Naive thymus-derived CD8-positive, alpha-beta T cell (primary cell): Measurements from ENCODE around the gene HDAC4. TPM values are rescaled to one million over a fixed set of nuclear protein-coding genes. Genes with fewer than 3 reads are reported as not detected.

ENCODE experiments used
- ATAC-seq, 2 donors: fragments of 150-1000 bp; cut with Tn5 transposase in 1 of 2; sonication (Bioruptor Pico), chemical (Tn5 transposase) in 1 of 2; 1 replicate in 1 of 2; 2 replicates in 1 of 2; pipeline ENCODE4 v1.10.0; 2021; ENCODE audit warnings: mild to moderate bottlenecking in 2 of 2, moderate library complexity in 2 of 2
- POLR2A ChIA-PET: fragments of 350-600 bp; sonication (Branson Sonifier 250); formaldehyde crosslinking; loops from one replicate; lab custom pipeline; 2021; ENCODE audit warnings: antibody characterized with exemption; lab: Charles Lee
- DNase-seq, 10 donors: peaks; one replicate each; pipeline versions ENCODE4 v3.0.0 to v3.0.0-alpha.2; 2020 to 2022
- H3K27ac Mint-ChIP-seq, 10 donors: one replicate each; pipeline ENCODE4 v1.8.0; 2020 to 2022; ENCODE audit warnings: mild to moderate bottlenecking in 10 of 10, mixed read lengths in 10 of 10, moderate library complexity in 4 of 10, inconsistent platforms in 1 of 10
- H3K27me3 Mint-ChIP-seq, 5 donors: one replicate each; pipeline ENCODE4 v1.8.0; 2021 to 2022; ENCODE audit warnings: mixed read lengths in 5 of 5
- H3K36me3 Mint-ChIP-seq, 3 donors: one replicate each; pipeline ENCODE4 v1.8.0; 2020 to 2022; ENCODE audit warnings: mixed read lengths in 3 of 3, mild to moderate bottlenecking in 2 of 3, inconsistent platforms in 1 of 3
- H3K4me1 Mint-ChIP-seq, 4 donors: one replicate each; pipeline ENCODE4 v1.8.0; 2021 to 2022; ENCODE audit warnings: mixed read lengths in 4 of 4
- H3K4me3 Mint-ChIP-seq, 10 donors: one replicate each; pipeline ENCODE4 v1.8.0; 2020 to 2022; ENCODE audit warnings: mild to moderate bottlenecking in 10 of 10, mixed read lengths in 10 of 10, moderate library complexity in 6 of 10, inconsistent platforms in 1 of 10
- H3K9me3 Mint-ChIP-seq, 9 donors: one replicate each; pipeline ENCODE4 v1.8.0; 2020 to 2022; ENCODE audit warnings: mixed read lengths in 9 of 9, mild to moderate bottlenecking in 3 of 9, inconsistent platforms in 1 of 9, moderate library complexity in 1 of 9
- polyA plus RNA-seq, 3 donors: library from polyadenylated mRNA; unstranded; fragments of 300-500 nt; fragmentation: Illumina TruSeq; gene quantifications; one replicate each; pipeline ENCODE4 v1.2.3, GENCODE V29; 2021
- total RNA-seq, 8 experiments: library from RNA in 2 of 8; stranded (reverse) in 2 of 8; gene quantifications; one replicate each; pipeline ENCODE4 v1.2.3 and lab custom pipeline; 2021 to 2026

Gene HDAC4
- total and polyA plus RNA-seq, 5 experiments from 2014 or later = 2.8 to 37.3 (median 10.1) TPM

DNA sequence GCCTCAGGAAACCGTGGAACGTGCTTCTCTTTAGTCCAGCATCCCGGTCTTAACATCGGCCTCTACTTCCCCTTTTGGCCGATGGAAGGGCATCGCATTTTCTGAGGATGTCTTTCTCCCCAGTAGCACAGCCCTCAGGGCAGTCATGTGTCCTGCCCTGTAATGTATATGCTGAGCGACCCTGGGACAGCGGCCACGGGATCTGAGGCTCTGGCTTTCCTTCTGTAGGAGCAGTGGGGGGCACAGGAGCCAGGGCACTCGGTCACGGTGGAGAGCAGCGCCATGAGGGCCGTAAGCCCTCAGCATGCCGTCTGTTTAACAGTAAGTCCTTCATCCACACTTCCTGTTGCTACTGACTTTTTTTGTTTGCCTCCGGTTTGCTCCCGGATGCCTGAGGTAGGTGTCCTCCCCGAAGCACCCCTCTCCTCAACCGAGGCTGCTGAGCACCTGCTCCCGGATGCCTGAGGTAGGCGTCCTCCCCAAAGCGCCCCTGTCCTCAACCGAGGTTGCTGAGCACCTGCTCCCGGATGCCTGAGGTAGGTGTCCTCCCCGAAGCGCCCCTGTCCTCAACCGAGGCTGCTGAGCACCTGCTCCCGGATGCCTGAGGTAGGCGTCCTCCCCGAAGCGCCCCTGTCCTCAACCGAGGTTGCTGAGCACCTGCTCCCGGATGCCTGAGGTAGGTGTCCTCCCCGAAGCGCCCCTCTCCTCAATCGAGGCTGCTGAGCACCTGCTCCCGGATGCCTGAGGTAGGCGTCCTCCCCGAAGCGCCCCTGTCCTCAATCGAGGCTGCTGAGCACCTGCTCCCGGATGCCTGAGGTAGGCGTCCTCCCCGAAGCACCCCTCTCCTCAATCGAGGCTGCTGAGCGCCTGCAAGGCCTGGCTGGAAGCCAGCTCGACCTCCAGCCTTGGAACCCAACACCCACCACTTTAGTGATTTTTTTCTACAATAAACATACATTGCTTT is 169.3 kb downstream of the HDAC4 start:
- no peaks in the 10 kb centered on the region for H3K9me3 Mint-ChIP-seq
- H3K27ac Mint-ChIP-seq = peak overlapping the region; percentile 81 to 95 (median 92)
- no peaks in the 10 kb centered on the region for H3K27me3 Mint-ChIP-seq
- DNase-seq (peak in 4 of 10 donors; percentile 22 to 47 (median 42)), ATAC-seq (peak; percentile 58 to 65)
- H3K36me3 Mint-ChIP-seq = peaks cover 0 to 6% (median 0%) of the 10 kb centered on the region in 3 donors
- H3K4me3 Mint-ChIP-seq = peak overlapping the region; percentile 50 to 81 (median 72)
- peaks cover 30 to 85% (median 60%) of the 10 kb centered on the region in 4 donors for H3K4me1 Mint-ChIP-seq
- POLR2A ChIA-PET = interaction anchor here (1.0 to 1.2 kb wide), 6 partner anchors 9 to 92 kb away, joined by 3 to 11 read pairs (median 4); no protein-coding TSS in a partner anchor

DNA sequence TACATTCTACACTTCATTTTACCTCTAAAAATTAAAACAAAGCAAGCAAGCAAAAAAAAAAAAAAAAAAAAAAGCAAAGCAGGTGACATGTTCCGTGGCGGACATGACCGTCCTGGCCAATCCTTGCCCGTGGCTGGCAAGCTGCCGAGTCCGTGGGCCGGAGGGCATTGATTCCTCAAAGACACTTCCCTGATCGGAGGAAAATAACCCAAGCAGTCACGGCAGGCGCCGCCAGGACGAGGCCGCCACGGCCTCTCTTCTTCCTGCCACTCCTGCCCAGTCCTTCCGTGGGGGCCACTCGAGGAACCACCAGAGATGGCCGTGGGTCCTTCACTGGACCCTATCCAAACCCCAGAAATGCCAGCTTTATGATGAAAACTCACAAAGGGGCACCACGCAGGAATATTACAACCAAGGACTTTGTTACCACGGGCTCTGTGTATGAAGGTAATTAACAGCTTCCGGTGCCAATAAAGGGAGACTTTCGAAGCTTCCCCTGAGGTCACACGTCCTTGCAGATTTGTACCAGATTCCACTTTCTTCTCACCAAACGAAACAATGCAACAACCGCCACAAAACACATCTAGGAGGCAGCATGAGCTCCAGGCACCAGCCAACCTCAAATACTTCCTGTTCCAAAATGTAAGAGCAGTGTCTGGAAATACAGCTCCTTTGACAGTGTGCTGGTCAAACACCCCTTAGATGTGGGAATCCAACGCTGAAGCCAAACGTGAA is 170.3 kb downstream of the HDAC4 start:
- Mint-ChIP-seq H3K9me3 (no peaks in the 10 kb centered on the region), H3K36me3 (peaks cover 0 to 6% (median 0%) of the 10 kb centered on the region in 3 donors), H3K27ac (peak overlapping the region; percentile 65 to 94 (median 89)), H3K4me1 (peaks cover 34 to 86% (median 68%) of the 10 kb centered on the region in 4 donors), H3K4me3 (peak overlapping the region; percentile 50 to 81 (median 68)), H3K27me3 (no peaks in the 10 kb centered on the region)
- POLR2A ChIA-PET = interaction anchor here (0.8 to 1.2 kb wide), 5 partner anchors 13 to 169 kb away, joined by 3 to 11 read pairs (median 3); no protein-coding TSS in a partner anchor
- DNase-seq = peak in 5 of 10 donors; percentile 11 to 60 (median 31)
- ATAC-seq = peak; percentile 58 to 77

DNA sequence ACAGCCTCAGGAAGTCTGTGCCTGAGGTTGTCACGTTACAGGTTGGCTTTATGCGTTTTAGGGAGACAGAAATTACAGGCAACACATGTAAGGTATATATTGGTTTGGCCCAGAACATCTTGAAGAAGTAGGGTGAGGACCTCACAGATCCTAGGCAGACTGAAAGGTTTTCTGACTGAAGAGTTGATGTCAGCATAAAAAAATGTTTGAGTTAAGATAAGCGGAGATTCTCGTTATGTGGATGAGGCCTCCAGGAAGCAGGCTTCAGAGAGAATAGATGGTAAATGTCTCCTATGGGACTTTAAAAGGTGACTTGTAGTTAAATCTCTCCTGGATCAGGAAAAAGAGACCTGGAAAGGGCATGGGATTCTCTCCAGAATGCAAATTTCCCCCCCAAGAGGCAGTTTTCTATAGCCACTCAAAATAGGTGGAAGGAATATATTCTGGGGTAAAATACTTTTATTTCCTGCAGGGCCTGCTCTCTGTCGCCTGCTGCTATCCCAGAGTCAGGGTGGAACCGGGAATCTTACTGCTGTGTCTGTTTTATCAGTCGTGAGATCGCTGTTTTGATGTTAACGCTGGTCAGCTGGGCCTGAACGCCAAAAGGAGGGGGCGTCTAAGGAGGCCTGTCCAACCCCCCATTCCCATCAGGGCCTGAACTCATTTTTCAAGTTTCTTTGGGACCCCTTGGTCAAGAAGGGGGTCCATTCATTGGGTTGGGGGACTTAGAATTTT is 171.1 kb downstream of the HDAC4 start:
- no peak for DNase-seq
- POLR2A ChIA-PET = interaction anchor here (1.1 kb wide), 1 partner anchor 93 kb away, joined by 3 read pairs; no protein-coding TSS in a partner anchor
- H3K27me3 Mint-ChIP-seq = no peaks in the 10 kb centered on the region
- peak overlapping the region in 5 of 10 donors; percentile 6 to 72 (median 22) for H3K4me3 Mint-ChIP-seq
- peak overlapping the region; percentile 65 to 94 (median 89) for H3K27ac Mint-ChIP-seq
- peaks cover 34 to 85% (median 72%) of the 10 kb centered on the region in 4 donors for H3K4me1 Mint-ChIP-seq
- no peak for ATAC-seq
- no peaks in the 10 kb centered on the region for H3K9me3 Mint-ChIP-seq
- peaks cover 0 to 2% (median 0%) of the 10 kb centered on the region in 3 donors for H3K36me3 Mint-ChIP-seq

DNA sequence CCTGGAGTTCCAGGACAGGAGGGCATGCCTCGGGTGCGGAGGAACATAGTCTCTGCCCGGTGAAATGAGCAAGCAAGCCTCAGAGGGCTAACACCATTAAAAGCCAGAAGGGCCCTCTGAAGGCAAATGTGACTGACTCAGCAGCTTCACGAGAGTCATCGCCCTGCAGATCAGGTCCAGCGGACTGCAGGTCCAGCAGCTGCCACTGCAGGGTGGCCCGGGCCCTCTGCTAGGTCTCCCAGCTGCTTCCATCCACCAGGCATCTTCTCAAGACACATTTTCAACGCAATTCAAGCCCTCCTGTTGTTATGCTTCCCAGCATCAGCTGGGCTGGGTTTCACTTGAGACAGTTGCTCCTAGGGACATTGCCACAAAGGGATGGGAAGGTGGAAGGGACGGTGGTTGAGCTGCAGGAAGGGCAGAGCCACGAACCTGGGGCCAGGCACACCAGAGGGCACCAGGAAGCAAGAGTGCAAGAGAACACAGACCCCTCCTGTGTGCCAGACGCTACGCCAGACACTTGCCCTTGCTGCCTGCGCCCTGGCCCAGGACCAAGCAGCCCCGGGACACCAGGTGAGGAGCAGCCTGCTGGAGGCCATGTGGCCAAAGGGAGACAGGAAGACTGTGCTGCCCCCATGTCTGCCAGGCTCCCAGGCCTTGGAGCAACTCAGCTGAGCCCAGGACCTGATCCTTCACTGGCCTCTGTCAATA is 173.0 kb downstream of the HDAC4 start:
- Mint-ChIP-seq H3K27ac (peak overlapping the region; percentile 45 to 94 (median 84)), H3K4me3 (no peak overlapping the region), H3K4me1 (peaks cover 43 to 86% (median 78%) of the 10 kb centered on the region in 4 donors), H3K36me3 (no peaks in the 10 kb centered on the region), H3K27me3 (no peaks in the 10 kb centered on the region), H3K9me3 (no peaks in the 10 kb centered on the region)
- DNase-seq = peak in 1 of 10 donors; percentile 16
- POLR2A ChIA-PET = interaction anchor here (0.5 to 1.7 kb wide), 3 partner anchors 12 to 94 kb away, joined by 3 to 6 read pairs (median 4); no protein-coding TSS in a partner anchor
- no peak for ATAC-seq

DNA sequence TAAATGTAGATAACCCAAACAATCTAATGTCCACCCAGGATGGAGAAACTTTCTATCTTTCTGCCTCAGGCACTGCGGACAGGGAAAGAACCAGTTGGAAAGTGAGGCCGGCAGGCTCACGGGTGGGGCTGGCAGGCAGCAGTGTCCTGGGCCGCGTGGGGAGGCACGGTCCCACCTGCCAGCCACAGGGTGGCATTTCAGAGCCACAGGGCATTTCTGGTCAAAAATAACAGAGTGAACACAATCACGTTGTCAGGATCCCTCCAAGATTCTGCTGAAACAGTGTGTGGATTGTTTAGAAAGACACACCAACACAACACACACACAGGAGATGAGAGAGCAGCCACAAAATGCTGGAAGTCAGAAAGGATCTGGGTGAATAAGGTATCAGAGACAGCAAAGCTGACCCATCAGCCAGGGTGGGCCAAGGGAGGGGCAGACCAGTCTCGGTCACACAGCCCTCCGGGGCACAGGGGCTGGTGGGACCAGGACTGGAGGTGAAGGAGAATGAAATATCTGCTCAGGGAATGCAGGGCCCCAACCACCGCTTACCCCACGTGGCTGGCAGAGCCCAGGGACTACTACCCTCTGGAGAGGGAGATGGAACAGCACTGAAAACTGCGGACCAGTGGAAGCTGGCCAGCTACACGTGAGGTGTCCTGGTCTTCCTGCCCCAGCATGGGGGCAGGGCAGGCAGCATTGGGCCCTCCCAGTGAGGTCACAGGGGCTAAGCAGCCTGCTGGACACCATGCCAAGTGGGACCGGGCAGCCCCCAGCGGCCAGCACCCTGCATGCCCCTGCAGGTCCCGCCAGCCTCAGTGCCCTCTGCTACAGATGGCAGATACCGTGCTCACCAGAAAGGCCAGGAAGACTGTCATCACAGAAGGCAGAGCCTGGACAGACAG is 173.9 kb downstream of the HDAC4 start:
- peak overlapping the region in 4 of 10 donors; percentile 9 to 80 (median 60) for H3K4me3 Mint-ChIP-seq
- POLR2A ChIA-PET = interaction anchor here (0.5 to 1.7 kb wide), 4 partner anchors 11 to 95 kb away, joined by 3 to 6 read pairs (median 4); no protein-coding TSS in a partner anchor

DNA sequence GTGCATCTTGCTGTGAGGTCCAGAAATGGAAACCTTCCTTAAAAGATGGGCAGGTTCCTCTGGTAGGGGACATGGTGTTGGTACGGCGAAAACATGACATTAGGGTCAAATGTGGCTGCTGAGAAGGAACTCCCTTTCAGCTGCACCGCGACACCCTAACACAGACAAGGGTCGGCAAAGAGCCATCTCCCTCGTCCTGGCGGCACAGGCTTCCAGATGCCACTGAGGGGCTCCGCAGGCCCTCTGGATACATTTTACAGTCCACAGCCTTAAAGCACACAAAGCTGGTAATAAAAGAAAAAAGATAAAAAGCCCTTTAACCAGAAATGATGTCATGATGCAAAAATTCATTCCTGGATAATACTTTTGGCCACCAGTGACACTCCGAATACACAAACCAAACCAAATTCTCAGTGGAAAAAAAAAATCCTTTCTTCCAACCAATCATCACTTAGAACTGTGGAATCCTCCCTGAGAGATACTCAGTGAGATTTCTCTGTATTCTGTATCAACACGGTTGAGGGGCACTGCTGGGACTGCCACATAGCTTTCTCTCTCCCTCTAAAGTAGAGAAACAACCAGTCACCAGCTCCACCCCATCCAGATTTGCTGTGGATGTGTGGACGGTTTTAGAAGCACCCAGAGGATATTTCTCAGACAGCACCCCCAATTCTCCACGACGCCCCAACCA is 174.8 kb downstream of the HDAC4 start:
- Mint-ChIP-seq H3K27me3 (no peaks in the 10 kb centered on the region), H3K36me3 (no peaks in the 10 kb centered on the region), H3K4me3 (peak overlapping the region in 9 of 10 donors; percentile 26 to 83 (median 72)), H3K9me3 (no peaks in the 10 kb centered on the region), H3K4me1 (peaks cover 45 to 94% (median 86%) of the 10 kb centered on the region in 4 donors), H3K27ac (peak overlapping the region; percentile 82 to 93 (median 91))
- no peak for DNase-seq
- no peak for ATAC-seq
- POLR2A ChIA-PET = interaction anchor here (0.9 to 1.2 kb wide), 2 partner anchors 14 to 175 kb away, joined by 3 read pairs; no protein-coding TSS in a partner anchor

More for the DNA sequence above, 173.9 kb downstream of the HDAC4 start:
- Mint-ChIP-seq H3K36me3 (no peaks in the 10 kb centered on the region), H3K27me3 (no peaks in the 10 kb centered on the region), H3K9me3 (no peaks in the 10 kb centered on the region), H3K27ac (peak overlapping the region; percentile 82 to 93 (median 91)), H3K4me1 (peaks cover 47 to 91% (median 83%) of the 10 kb centered on the region in 4 donors)
- ATAC-seq (no peak), DNase-seq (peak in 1 of 10 donors; percentile 8)

DNA sequence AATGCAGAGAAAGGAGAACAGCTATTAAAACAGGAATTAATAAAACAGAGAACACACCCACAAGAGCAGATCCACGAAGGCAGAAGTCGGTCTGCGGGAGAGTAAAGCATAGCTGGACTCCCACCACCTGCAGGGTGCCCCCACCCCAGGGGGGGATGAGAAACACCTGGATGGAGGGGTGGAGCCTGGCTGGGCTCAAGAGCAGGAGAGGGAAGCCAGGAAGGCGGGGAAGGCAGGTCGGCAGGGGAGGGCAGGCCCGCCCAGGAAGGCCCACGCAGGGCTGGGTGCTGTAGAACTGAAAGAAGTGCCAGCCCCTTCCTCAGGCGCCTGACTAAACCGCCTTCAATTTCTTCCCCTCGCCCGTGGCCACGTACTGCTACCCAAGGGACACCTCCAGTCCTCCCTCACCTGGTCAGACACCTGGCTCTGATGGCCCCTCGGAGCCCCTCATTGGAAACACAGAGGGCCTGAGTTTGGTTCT is 175.4 kb downstream of the HDAC4 start:
- peak; percentile 70 to 75 for ATAC-seq
- H3K9me3 Mint-ChIP-seq = no peaks in the 10 kb centered on the region
- peaks cover 43 to 94% (median 84%) of the 10 kb centered on the region in 4 donors for H3K4me1 Mint-ChIP-seq

DNA sequence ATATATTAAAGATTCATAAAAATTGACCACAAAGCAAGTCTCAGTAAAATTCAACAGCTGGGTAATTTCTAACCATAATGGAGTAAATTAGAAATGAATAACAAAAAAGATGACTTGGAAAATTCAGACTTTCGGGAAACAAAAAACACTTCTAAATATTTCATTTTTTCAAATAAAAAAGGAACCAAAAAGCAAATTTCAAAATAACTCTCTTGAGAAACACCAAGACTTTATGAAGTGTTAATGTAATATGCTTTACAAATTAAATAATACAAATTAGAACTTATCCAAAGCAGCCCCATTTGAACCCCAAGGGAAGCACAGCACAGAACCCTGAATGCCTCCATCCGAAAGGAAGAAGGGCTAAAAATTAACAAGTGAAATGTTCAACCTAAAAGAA is 175.9 kb downstream of the HDAC4 start:
- no peaks in the 10 kb centered on the region for H3K36me3 Mint-ChIP-seq
- peak overlapping the region; percentile 54 to 83 (median 76) for H3K4me3 Mint-ChIP-seq
- peaks cover 46 to 94% (median 84%) of the 10 kb centered on the region in 4 donors for H3K4me1 Mint-ChIP-seq
- POLR2A ChIA-PET = interaction anchor here (1.2 kb wide), 1 partner anchor 176 kb away, joined by 3 read pairs; no protein-coding TSS in a partner anchor
- ATAC-seq = no peak
- H3K27ac Mint-ChIP-seq = peak overlapping the region; percentile 82 to 93 (median 92)
- DNase-seq = no peak
- no peaks in the 10 kb centered on the region for H3K9me3 Mint-ChIP-seq
- no peaks in the 10 kb centered on the region for H3K27me3 Mint-ChIP-seq

More for the DNA sequence above, 175.4 kb downstream of the HDAC4 start:
- DNase-seq = peak in 2 of 10 donors; percentile 24 to 30
- POLR2A ChIA-PET = interaction anchor here (1.2 kb wide), 1 partner anchor 176 kb away, joined by 3 read pairs; no protein-coding TSS in a partner anchor
- Mint-ChIP-seq H3K27me3 (no peaks in the 10 kb centered on the region), H3K36me3 (no peaks in the 10 kb centered on the region), H3K4me3 (peak overlapping the region; percentile 54 to 83 (median 76)), H3K27ac (peak overlapping the region; percentile 82 to 93 (median 91))

DNA sequence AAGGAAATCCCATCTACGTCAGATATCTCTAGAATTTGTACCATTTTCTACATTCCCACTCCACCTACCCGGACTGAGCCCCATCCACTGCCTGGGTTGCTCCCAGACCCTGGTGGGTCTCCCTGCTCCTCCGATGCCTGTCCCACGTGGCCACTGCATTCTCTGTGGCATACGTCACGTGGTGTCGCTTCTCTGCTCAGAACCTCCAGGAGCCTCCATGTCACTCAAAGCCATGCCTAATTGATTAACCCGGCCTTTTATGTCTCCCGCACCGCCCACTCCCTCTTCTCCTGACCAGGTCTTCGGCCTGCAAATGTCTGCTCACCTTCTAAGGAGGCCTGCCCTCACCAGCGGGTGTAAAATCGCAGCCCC is 176.6 kb downstream of the HDAC4 start:
- Mint-ChIP-seq H3K27ac (peak overlapping the region; percentile 44 to 93 (median 72)), H3K27me3 (no peaks in the 10 kb centered on the region), H3K9me3 (no peaks in the 10 kb centered on the region), H3K4me1 (peaks cover 43 to 91% (median 82%) of the 10 kb centered on the region in 4 donors), H3K36me3 (no peaks in the 10 kb centered on the region), H3K4me3 (peak overlapping the region in 4 of 10 donors; percentile 1 to 72 (median 48))
- DNase-seq (no peak), ATAC-seq (no peak)
- POLR2A ChIA-PET = no interaction called here
